IMR-90 (cell line): ENCODE measurements around the gene CIRBP. TPM values are rescaled to one million over a fixed set of nuclear protein-coding genes. Genes with fewer than 3 reads are reported as not detected.
A peak's percentile ranks its signal among the peaks of the same experiment; 100 is the strongest.

Source experiments
- ATAC-seq: fragments of 200-7000 bp; cut with Tn5 transposase; 2 replicates; pipeline ENCODE4 v1.9.1; 2020; ENCODE audit warnings: low read depth, mild to moderate bottlenecking, moderate library complexity
- BruUV-seq: library from RNA; stranded (reverse); fragments of 400-500 nt; replicated peaks from 2 replicates; lab custom pipeline; 2021; lab: Mats Ljungman, UMichigan
- CTCF ChIA-PET: fragments of 300-600 bp; formaldehyde crosslinking; extraction: SDS; loops from one replicate; lab custom pipeline; 2021; ENCODE audit warnings: antibody characterized with exemption; lab: Yijun Ruan, JAX
- POLR2A ChIA-PET: fragments of 300-600 bp; sonication (Branson Sonifier 250); formaldehyde crosslinking; loops from one replicate; lab custom pipeline; 2022; ENCODE audit warnings: antibody characterized with exemption; ENCODE audit not compliant: unreplicated experiment; lab: Charles Lee
- DNase-seq: peaks from one replicate; pipeline ENCODE4 v3.0.0; 2013
- H2AFZ ChIP-seq: replicated peaks from 2 replicates; pipeline ENCODE3; 2013; ENCODE audit warnings: low read length, mild to moderate bottlenecking; ENCODE audit not compliant: poor library complexity
- H2AK5ac ChIP-seq: 2 replicates; pipeline ENCODE4 v1.6.1; 2013; ENCODE audit warnings: low read depth, low read length, inconsistent platforms
- H2AK9ac ChIP-seq: replicated peaks from 2 replicates; pipeline ENCODE3; 2013; ENCODE audit warnings: mild to moderate bottlenecking, low read depth, low read length, moderate library complexity; ENCODE audit not compliant: poor library complexity
- H2BK120ac ChIP-seq: 2 replicates; pipeline ENCODE4 v1.6.1; 2013; ENCODE audit warnings: low read depth, low read length, inconsistent platforms
- H2BK15ac ChIP-seq: 3 replicates; pipeline ENCODE4 v1.6.1; 2013; ENCODE audit warnings: low read depth, low read length, inconsistent platforms
- H2BK20ac ChIP-seq: 2 replicates; pipeline ENCODE4 v1.6.1; 2013; ENCODE audit warnings: low read depth, mild to moderate bottlenecking, inconsistent platforms, low read length, moderate library complexity
- H2BK5ac ChIP-seq: 2 replicates; pipeline ENCODE4 v1.6.1; 2013; ENCODE audit warnings: mild to moderate bottlenecking, low read depth, low read length, inconsistent platforms; ENCODE audit not compliant: poor library complexity, severe bottlenecking
- H3K14ac ChIP-seq: replicated peaks from 2 replicates; pipeline ENCODE4 v1.6.1; 2013; ENCODE audit warnings: low read depth, low read length, inconsistent platforms
- H3K18ac ChIP-seq: 2 replicates; pipeline ENCODE4 v1.6.1; 2013; ENCODE audit warnings: low read depth, low read length, control low read depth
- H3K23ac ChIP-seq: 2 replicates; pipeline ENCODE4 v1.6.1; 2013; ENCODE audit warnings: low read depth, low read length, inconsistent platforms
- H3K27ac ChIP-seq: 2 replicates; pipeline ENCODE4 v1.5.1; 2013; ENCODE audit warnings: mild to moderate bottlenecking, control low read depth, low read length; ENCODE audit not compliant: insufficient read depth
- H3K27me3 ChIP-seq: 2 replicates; pipeline ENCODE4 v1.6.1; 2013; ENCODE audit warnings: low read length; ENCODE audit not compliant: control insufficient read depth, insufficient read depth
- H3K36me3 ChIP-seq: 2 replicates; pipeline ENCODE4 v1.6.1; 2013; ENCODE audit warnings: low read length, mixed read lengths; ENCODE audit not compliant: control insufficient read depth, insufficient read depth
- H3K4ac ChIP-seq: 2 replicates; pipeline ENCODE4 v1.6.1; 2013; ENCODE audit warnings: low read depth, low read length, inconsistent platforms
- H3K4me1 ChIP-seq: 2 replicates; pipeline ENCODE4 v1.6.1; 2013; ENCODE audit warnings: low read length, mixed read lengths; ENCODE audit not compliant: control insufficient read depth, insufficient read depth
- H3K4me2 ChIP-seq: 2 replicates; pipeline ENCODE4 v1.6.1; 2013; ENCODE audit warnings: low read depth, mild to moderate bottlenecking, control low read depth, low read length, moderate library complexity
- H3K4me3 ChIP-seq: 2 replicates; pipeline ENCODE4 v1.5.1; 2013; ENCODE audit warnings: low read depth, mild to moderate bottlenecking, control low read depth, low read length, moderate library complexity; ENCODE audit not compliant: insufficient read depth
- H3K56ac ChIP-seq: 2 replicates; pipeline ENCODE4 v1.6.1; 2013; ENCODE audit warnings: low read length, inconsistent platforms; ENCODE audit not compliant: insufficient read depth; ENCODE audit errors: extremely low read depth
- H3K79me1 ChIP-seq, 2 experiments: 2 replicates each; pipeline ENCODE4 v1.6.1; 2013; ENCODE audit warnings: low read length in 2 of 2, inconsistent platforms in 1 of 2, low read depth in 1 of 2
- H3K9ac ChIP-seq: 2 replicates; pipeline ENCODE4 v1.6.1; 2013; ENCODE audit warnings: low read depth, low read length, control low read depth
- H3K9me1 ChIP-seq: 2 replicates; pipeline ENCODE4 v1.6.1; 2013; ENCODE audit warnings: low read length, inconsistent platforms; ENCODE audit not compliant: insufficient read depth
- H3K9me3 ChIP-seq: 2 replicates; pipeline ENCODE4 v1.6.1; 2013; ENCODE audit warnings: low read length; ENCODE audit not compliant: control insufficient read depth, insufficient read depth
- H4K20me1 ChIP-seq: 2 replicates; pipeline ENCODE4 v1.6.1; 2013; ENCODE audit warnings: low read length, inconsistent platforms; ENCODE audit not compliant: insufficient read depth
- H4K5ac ChIP-seq: 2 replicates; pipeline ENCODE4 v1.6.1; 2013; ENCODE audit warnings: mild to moderate bottlenecking, low read depth, low read length, control low read depth
- H4K8ac ChIP-seq, 2 experiments: 2 replicates each; pipeline ENCODE4 v1.6.1; 2013; ENCODE audit warnings: low read depth in 2 of 2, low read length in 2 of 2, control low read depth in 1 of 2, inconsistent platforms in 1 of 2
- H4K91ac ChIP-seq: 2 replicates; pipeline ENCODE4 v1.6.1; 2013; ENCODE audit warnings: low read depth, low read length, inconsistent platforms; ENCODE audit not compliant: insufficient read depth
- CHD1 ChIP-seq: IDR thresholded peaks from 2 replicates; pipeline ENCODE4 v1.6.1; 2012; ENCODE audit warnings: low read depth, low read length, improper control_type of control experiment
- CTCF ChIP-seq: conservative IDR thresholded peaks from 2 replicates; pipeline ENCODE4 v1.5.1; 2012; ENCODE audit warnings: mild to moderate bottlenecking, low read depth, low read length, improper control_type of control experiment
- MAZ ChIP-seq: IDR thresholded peaks from 2 replicates; pipeline ENCODE4 v1.6.1; 2012; ENCODE audit warnings: low read depth, mild to moderate bottlenecking, low read length, improper control_type of control experiment, moderate library complexity, borderline replicate concordance
- MXI1 ChIP-seq: IDR thresholded peaks from 2 replicates; pipeline ENCODE4 v1.6.1; 2012; ENCODE audit warnings: low read depth, mild to moderate bottlenecking, low read length, moderate library complexity, borderline replicate concordance
- NFE2L2 ChIP-seq: fragments of 150-350 bp; IDR thresholded peaks from 2 replicates; pipeline ENCODE4 v1.6.1; 2016; ENCODE audit warnings: low read depth, mild to moderate bottlenecking, low read length
- POLR2A ChIP-seq: IDR thresholded peaks from 2 replicates; pipeline ENCODE4 v1.6.1; 2012; ENCODE audit warnings: mild to moderate bottlenecking, low read depth, low read length
- RCOR1 ChIP-seq: IDR thresholded peaks from 2 replicates; pipeline ENCODE4 v1.6.1; 2012; ENCODE audit warnings: mild to moderate bottlenecking, low read length, improper control_type of control experiment; ENCODE audit not compliant: insufficient replicate concordance
- WGBS, 2 experiments: methylation state at CpG; one replicate each; pipeline versions ENCODE4 v1.1.5 to v1.1.7; 2013; ENCODE audit warnings: missing lambda C conversion rate in 2 of 2; ENCODE audit not compliant: insufficient read length in 1 of 2; ENCODE audit errors: extremely low coverage in 2 of 2; 5-methylcytosine and 5-hydroxymethylcytosine counted together
- dilution Hi-C: fragments of 300-500 bp; cut with HindIII; formaldehyde crosslinking; loops from one replicate; pipeline ENCODE4 v1.14.3; 2018; ENCODE audit warnings: low sequenced_read_pairs; ENCODE audit not compliant: unreplicated experiment
- in situ Hi-C: fragments of 300-500 bp; cut with MboI; formaldehyde crosslinking; loops from 3 replicates; pipeline ENCODE4 v1.14.3; 2019; ENCODE audit warnings: low sequenced_read_pairs, inconsistent platforms, mixed read lengths
- intact Hi-C: fragments of 100-400 bp; cut with micrococcal nuclease; formaldehyde crosslinking; loops from 2 replicates; pipeline ENCODE4 v1.10.0; 2022
- polyA plus RNA-seq, 3 experiments: library from polyadenylated mRNA; depleted of rRNA; stranded (reverse); fragments of >200 nt; gene quantifications; 2 replicates each; pipeline ENCODE4 v1.2.3, GENCODE V29; 2012; ENCODE audit warnings: low replicate concordance in 1 of 3
- total RNA-seq: library from RNA; depleted of rRNA; stranded (reverse); fragments of >200 nt; gene quantifications from 2 replicates; pipeline ENCODE4 v1.2.3, GENCODE V29; 2012

CIRBP gene
- total and polyA plus RNA-seq, 2 of the 4 experiments (the other 2 are of a cell fraction): 299 to 542 TPM

GRCh38 chr19:1258163-1258492, 11.0 kb upstream of the CIRBP start:
- Histone ChIP-seq H3K14ac (no peak overlapping the region), H3K36me3 (peaks cover 51% of the 10 kb centered on the region), H3K27ac (peak overlapping the region; percentile 74), H2AFZ (no peak overlapping the region), H3K4me1 (peaks cover 57% of the 10 kb centered on the region), H3K9me1 (peaks cover 3% of the 10 kb centered on the region; the same call in 1 of the 2 replicates), H2BK120ac (no peak overlapping the region), H3K4ac (no peak overlapping the region), H4K5ac (no peak overlapping the region), H3K4me2 (no peak overlapping the region), H2BK15ac (no peak overlapping the region), H2AK5ac (no peak overlapping the region), H3K23ac (0 out of 2 replicates have a peak overlapping the region, but pooled peaks have one; percentile 1), H3K56ac (no peak overlapping the region), H4K8ac (no peak overlapping the region), H3K9me3 (no peaks in the 10 kb centered on the region), H4K20me1 (peaks cover 72% of the 10 kb centered on the region), H2AK9ac (peak overlapping the region; percentile 31), H3K4me3 (no peak overlapping the region), H3K27me3 (no peaks in the 10 kb centered on the region), H3K9ac (no peak overlapping the region), H2BK5ac (no peak overlapping the region), H4K91ac (no peak overlapping the region), H3K18ac (no peak overlapping the region), H2BK20ac (no peak overlapping the region), H3K79me1 (peaks cover 0 to 67% of the 10 kb centered on the region in 2 experiments; a peak in 2 of 4 replicates)
- in situ Hi-C loops: no loop called here
- intact Hi-C loops: no loop called here
- ChIA-PET POLR2A (interaction anchor here (0.6 kb wide), 2 partner anchors 8 to 14 kb away, joined by 4 to 11 read pairs; no protein-coding TSS in a partner anchor), CTCF (no interaction called here)
- DNase-seq: no peak
- TSS peak; percentile 79 for BruUV-seq
- WGBS, 2 experiments: 80% methylated on average over 3 of the region's 8 CpGs; no CpG with 5 or more reads in 1 of the 2 experiments
- TF ChIP-seq POLR2A (no peak), MXI1 (no peak), MAZ (no peak), CHD1 (no peak), RCOR1 (no peak), NFE2L2 (no peak), CTCF (no peak)
- ATAC-seq: no peak
- dilution Hi-C loops: no loop called here
